ENCODE results near the gene NIM1K. TPM values are rescaled to one million over a fixed set of nuclear protein-coding genes. Genes with fewer than 3 reads are reported as not detected.
"Not testable (repeated sequence)": the region's sequence is repeated elsewhere in the genome, so short reads cannot be mapped to it uniquely, and the experiment has no call there.

NIM1K gene
- total RNA-seq, 1 experiment from 2014 or later = 0.07 TPM

DNA sequence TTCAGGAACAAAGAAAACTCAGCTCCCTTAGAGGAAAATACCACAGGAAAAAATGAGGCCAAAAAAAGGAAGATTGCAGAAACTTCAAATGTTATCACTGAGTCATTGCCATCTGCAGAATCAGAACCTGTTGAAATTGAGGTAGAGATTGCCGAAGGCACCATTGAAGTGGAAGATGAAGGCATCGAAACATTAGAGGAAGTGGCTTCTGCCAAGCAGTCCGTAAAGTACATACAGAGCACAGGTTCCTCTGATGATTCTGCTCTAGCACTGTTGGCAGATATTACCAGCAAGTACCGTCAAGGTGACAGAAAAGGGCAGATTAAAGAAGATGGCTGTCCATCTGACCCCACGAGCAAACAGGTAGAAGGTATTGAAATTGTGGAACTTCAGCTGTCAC lies 30.8 kb upstream of the NIM1K start (continued):
- TF ChIP-seq ZNF219 (CRISPR knock-in tag; IDR thresholded peaks at IDR 0.05; ENCODE audit: borderline replicate concordance) (no peak), ATF1 (CRISPR knock-in tag; IDR thresholded peaks at IDR 0.05) (no peak), ZNF512 (CRISPR knock-in tag; IDR thresholded peaks at IDR 0.05; ENCODE audit: borderline replicate concordance) (no peak), PRRX2 (CRISPR knock-in tag; IDR thresholded peaks at IDR 0.05) (no peak), KAT7 (CRISPR knock-in tag; IDR thresholded peaks at IDR 0.05; ENCODE audit: borderline replicate concordance) (no peak)
- TF ChIP-seq, protein P1, sequence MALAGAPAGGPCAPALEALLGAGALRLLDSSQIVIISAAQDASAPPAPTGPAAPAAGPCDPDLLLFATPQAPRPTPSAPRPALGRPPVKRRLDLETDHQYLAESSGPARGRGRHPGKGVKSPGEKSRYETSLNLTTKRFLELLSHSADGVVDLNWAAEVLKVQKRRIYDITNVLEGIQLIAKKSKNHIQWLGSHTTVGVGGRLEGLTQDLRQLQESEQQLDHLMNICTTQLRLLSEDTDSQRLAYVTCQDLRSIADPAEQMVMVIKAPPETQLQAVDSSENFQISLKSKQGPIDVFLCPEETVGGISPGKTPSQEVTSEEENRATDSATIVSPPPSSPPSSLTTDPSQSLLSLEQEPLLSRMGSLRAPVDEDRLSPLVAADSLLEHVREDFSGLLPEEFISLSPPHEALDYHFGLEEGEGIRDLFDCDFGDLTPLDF (CRISPR knock-in tag; IDR thresholded peaks at IDR 0.05) = no peak

- H3K9me3 Mint-ChIP-seq; POLR2A ChIA-PET; ATAC-seq; H3K27me3 Mint-ChIP-seq (ENCODE audit: low read depth); DNase-seq (ENCODE audit: low spot score); H3K27ac Mint-ChIP-seq; CTCF ChIA-PET; H3K4me3 Mint-ChIP-seq: not testable (repeated sequence)
- TF ChIP-seq ZNF121 (CRISPR knock-in tag; IDR thresholded peaks at IDR 0.05) = peak; percentile 82
- H3K4me1 Mint-ChIP-seq = peaks cover 14% of the 10 kb centered on the region
- H3K36me3 Mint-ChIP-seq = peaks cover 38% of the 10 kb centered on the region
Measured at GRCh38 chr5:43164801-43165200, 27.2 kb upstream of the NIM1K start.

DNA sequence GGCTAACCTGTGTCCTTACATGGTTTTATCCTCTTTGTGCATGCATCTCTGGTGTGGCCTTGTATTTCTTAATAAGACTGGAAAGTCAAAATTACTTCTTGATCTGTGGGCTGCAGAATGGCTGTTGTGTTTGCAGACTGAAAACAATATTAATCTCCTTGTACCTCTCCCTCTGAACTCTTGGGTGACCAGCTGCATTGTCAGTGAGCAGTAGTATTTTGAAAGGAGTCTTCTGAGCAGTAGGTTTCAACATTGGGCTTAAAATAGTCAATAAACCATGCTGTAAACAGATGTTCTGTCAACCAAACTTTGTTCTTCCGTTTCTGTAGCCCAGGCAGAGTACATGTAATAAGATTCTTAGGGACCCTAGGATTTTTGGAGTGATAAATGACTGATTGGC lies 26.7 kb upstream of the NIM1K start:
- Mint-ChIP-seq H3K36me3 (peaks cover 39% of the 10 kb centered on the region), H3K4me3 (no peak overlapping the region), H3K27me3 (ENCODE audit: low read depth) (no peaks in the 10 kb centered on the region), H3K4me1 (peaks cover 14% of the 10 kb centered on the region), H3K9me3 (no peaks in the 10 kb centered on the region), H3K27ac (no peak overlapping the region)
- ChIA-PET CTCF (no interaction called here), POLR2A (no interaction called here)
- no peak for ATAC-seq
- no peak for DNase-seq (ENCODE audit: low spot score)
- TF ChIP-seq, protein P2, sequence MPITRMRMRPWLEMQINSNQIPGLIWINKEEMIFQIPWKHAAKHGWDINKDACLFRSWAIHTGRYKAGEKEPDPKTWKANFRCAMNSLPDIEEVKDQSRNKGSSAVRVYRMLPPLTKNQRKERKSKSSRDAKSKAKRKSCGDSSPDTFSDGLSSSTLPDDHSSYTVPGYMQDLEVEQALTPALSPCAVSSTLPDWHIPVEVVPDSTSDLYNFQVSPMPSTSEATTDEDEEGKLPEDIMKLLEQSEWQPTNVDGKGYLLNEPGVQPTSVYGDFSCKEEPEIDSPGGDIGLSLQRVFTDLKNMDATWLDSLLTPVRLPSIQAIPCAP (CRISPR knock-in tag; IDR thresholded peaks at IDR 0.05) = no peak
- TF ChIP-seq ZNF396 (CRISPR knock-in tag; IDR thresholded peaks at IDR 0.05; ENCODE audit: borderline replicate concordance) (no peak), ATF6 (CRISPR knock-in tag; IDR thresholded peaks at IDR 0.05) (no peak), CTCF (IDR thresholded peaks at IDR 0.05) (no peak), ZNF232 (CRISPR knock-in tag; IDR thresholded peaks at IDR 0.05) (no peak), GTF2I (CRISPR knock-in tag; conservative IDR thresholded peaks at IDR 0.05) (no peak), ZNF138 (CRISPR knock-in tag; conservative IDR thresholded peaks at IDR 0.05) (no peak), GABPB1 (CRISPR knock-in tag; IDR thresholded peaks at IDR 0.05) (no peak), RELA (CRISPR knock-in tag; IDR thresholded peaks at IDR 0.05; ENCODE audit: borderline replicate concordance) (no peak), CREB1 (CRISPR knock-in tag; IDR thresholded peaks at IDR 0.05) (no peak), OVOL2 (CRISPR knock-in tag; IDR thresholded peaks at IDR 0.05; ENCODE audit: borderline replicate concordance) (no peak), ZNF317 (CRISPR knock-in tag; IDR thresholded peaks at IDR 0.05; ENCODE audit: borderline replicate concordance, low read depth) (no peak), FOXP1 (CRISPR knock-in tag; IDR thresholded peaks at IDR 0.05; ENCODE audit: borderline replicate concordance) (no peak), TCF7 (CRISPR knock-in tag; IDR thresholded peaks at IDR 0.05; ENCODE audit: low read depth) (no peak), TP53 (CRISPR knock-in tag; IDR thresholded peaks at IDR 0.05) (no peak), MYBL2 (CRISPR knock-in tag; IDR thresholded peaks at IDR 0.05) (no peak), FOXK1 (CRISPR knock-in tag; IDR thresholded peaks at IDR 0.05) (no peak)
- TF ChIP-seq, protein P3, sequence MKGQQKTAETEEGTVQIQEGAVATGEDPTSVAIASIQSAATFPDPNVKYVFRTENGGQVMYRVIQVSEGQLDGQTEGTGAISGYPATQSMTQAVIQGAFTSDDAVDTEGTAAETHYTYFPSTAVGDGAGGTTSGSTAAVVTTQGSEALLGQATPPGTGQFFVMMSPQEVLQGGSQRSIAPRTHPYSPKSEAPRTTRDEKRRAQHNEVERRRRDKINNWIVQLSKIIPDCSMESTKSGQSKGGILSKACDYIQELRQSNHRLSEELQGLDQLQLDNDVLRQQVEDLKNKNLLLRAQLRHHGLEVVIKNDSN (CRISPR knock-in tag; IDR thresholded peaks at IDR 0.05) = no peak
